ENCODE measurements around the gene MCEMP1. TPM values are rescaled to one million over a fixed set of nuclear protein-coding genes. Genes with fewer than 3 reads are reported as not detected.

Gene MCEMP1
- total RNA-seq, 3 donors from 2014 or later, result 1.0 to 2.4 TPM; not detected in 1

DNA sequence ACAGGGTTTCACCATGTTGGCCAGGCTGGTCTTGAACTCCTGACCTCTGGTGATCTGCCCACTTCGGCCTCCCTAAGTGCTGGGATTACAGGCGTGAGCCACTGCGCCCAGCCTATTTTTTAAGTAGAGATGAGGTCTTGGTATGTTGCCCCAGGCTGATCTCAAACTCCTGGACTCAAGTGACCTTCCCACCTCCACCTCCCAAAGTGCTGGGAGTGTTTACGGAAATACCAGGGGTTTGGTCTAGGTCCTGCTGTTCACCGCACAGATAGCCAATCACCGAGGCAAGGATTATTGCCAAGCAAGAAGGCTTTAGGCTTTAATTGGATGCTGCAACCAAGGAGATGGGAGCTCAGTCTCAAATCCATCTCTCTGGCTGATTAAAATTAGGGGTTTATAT is 43.5 kb downstream of the MCEMP1 start:
- intact Hi-C loops (cut with DNase I; ENCODE audit: low total_unique reads), result no loop called here
- Histone ChIP-seq H3K27me3 (no peaks in the 10 kb centered on the region), H3K4me1 (no peaks in the 10 kb centered on the region), H3K36me3 (no peaks in the 10 kb centered on the region), H3K4me3 (no peak overlapping the region), H3K27ac (no peak overlapping the region), H3K9me3 (peaks cover 6 to 7% of the 10 kb centered on the region in 2 donors)
- TF ChIP-seq, protein P1, sequence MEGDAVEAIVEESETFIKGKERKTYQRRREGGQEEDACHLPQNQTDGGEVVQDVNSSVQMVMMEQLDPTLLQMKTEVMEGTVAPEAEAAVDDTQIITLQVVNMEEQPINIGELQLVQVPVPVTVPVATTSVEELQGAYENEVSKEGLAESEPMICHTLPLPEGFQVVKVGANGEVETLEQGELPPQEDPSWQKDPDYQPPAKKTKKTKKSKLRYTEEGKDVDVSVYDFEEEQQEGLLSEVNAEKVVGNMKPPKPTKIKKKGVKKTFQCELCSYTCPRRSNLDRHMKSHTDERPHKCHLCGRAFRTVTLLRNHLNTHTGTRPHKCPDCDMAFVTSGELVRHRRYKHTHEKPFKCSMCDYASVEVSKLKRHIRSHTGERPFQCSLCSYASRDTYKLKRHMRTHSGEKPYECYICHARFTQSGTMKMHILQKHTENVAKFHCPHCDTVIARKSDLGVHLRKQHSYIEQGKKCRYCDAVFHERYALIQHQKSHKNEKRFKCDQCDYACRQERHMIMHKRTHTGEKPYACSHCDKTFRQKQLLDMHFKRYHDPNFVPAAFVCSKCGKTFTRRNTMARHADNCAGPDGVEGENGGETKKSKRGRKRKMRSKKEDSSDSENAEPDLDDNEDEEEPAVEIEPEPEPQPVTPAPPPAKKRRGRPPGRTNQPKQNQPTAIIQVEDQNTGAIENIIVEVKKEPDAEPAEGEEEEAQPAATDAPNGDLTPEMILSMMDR (IDR thresholded peaks at IDR 0.05), result no peak
- no peak for TF ChIP-seq POLR2A (IDR thresholded peaks at IDR 0.05)
- no peak for TF ChIP-seq POLR2AphosphoS5 (IDR thresholded peaks at IDR 0.05)
- DNase-seq (ENCODE audit: low spot score in 2 of 2), result no peak

DNA sequence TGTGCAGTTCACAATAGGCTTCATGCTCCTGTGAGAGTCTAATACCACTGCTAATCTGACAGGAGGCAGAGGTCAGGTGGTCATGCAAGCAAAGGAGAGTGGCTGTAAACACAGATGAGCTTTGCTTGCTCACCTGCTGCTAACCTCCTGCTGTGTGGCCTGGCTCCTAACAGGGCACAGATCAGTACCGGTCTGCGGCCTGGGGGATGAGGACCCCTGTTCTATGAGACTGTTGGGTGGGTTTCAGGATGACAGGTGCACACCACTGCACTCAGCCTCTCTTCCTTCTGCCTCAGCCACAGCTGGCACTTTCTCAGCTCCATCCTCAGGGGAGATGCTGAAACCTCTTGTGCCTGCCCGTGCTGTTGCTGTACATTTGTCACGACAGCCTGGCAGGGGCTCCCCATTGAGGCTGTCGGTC is 45.4 kb downstream of the MCEMP1 start:
- H3K4me1 ChIP-seq, result no peaks in the 10 kb centered on the region
- peaks cover 0 to 6% of the 10 kb centered on the region in 2 donors for H3K9me3 ChIP-seq
- no peak overlapping the region for H3K27ac ChIP-seq
- TF ChIP-seq, protein P1 (IDR thresholded peaks at IDR 0.05), result no peak
- TF ChIP-seq POLR2AphosphoS5 (IDR thresholded peaks at IDR 0.05) (no peak), POLR2A (IDR thresholded peaks at IDR 0.05) (no peak)
- intact Hi-C loops (cut with DNase I; ENCODE audit: low total_unique reads), result no loop called here
- no peak for DNase-seq (ENCODE audit: low spot score in 2 of 2)
- H3K4me3 ChIP-seq, result no peak overlapping the region
- H3K27me3 ChIP-seq, result peaks cover 0 to 2% of the 10 kb centered on the region in 2 donors
- H3K36me3 ChIP-seq, result no peaks in the 10 kb centered on the region

DNA sequence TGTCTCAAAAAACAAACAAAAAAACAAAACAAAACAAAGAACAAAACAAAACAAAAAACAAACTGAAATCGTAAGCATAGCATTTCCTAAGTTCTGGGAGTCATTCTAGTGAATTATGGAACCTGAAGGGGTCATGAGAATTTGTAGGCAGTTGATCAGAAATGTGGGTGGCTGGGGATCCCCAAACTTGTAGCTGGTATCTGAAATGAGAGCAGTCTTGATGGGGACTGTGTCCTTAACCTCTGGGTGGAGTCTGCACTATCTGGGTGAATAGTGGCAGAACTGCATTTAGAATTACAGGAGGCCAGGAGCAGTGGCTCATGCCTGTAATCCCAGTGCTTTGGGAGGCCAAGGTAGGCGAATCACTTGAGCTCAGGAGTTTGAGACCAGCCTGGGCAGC is 48.9 kb downstream of the MCEMP1 start:
- Histone ChIP-seq H3K27ac (no peak overlapping the region), H3K27me3 (peaks cover 5 to 37% of the 10 kb centered on the region in 2 donors), H3K36me3 (no peaks in the 10 kb centered on the region), H3K4me1 (no peaks in the 10 kb centered on the region), H3K4me3 (no peak overlapping the region), H3K9me3 (no peaks in the 10 kb centered on the region)
- TF ChIP-seq POLR2A (IDR thresholded peaks at IDR 0.05) (no peak), POLR2AphosphoS5 (IDR thresholded peaks at IDR 0.05) (no peak)
- TF ChIP-seq, protein P1 (IDR thresholded peaks at IDR 0.05), result no peak
- intact Hi-C loops (cut with DNase I; ENCODE audit: low total_unique reads), result no loop called here
- DNase-seq (ENCODE audit: low spot score in 2 of 2), result no peak

DNA sequence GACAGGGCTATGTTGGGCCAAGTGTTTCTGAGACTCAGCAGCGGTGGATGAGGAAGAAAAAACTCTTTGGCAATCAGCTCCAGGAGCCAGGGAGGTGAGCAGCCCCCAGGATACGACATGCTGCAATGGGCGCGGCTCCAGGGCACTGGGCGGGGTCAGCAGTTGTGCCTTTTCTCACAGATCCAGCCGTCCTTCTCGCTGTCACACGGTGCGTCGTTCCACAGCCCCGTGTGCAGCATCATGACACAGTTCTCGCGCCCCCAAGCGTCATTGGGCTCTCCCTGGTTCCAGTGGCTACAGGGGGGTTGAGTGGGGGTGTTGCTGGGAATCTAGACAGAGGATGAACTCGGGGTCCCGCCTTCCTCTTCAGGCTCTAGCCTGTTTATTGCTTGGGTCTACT is 52.3 kb downstream of the MCEMP1 start:
- intact Hi-C loops (cut with DNase I; ENCODE audit: low total_unique reads), result no loop called here
- H3K4me1 ChIP-seq, result no peaks in the 10 kb centered on the region
- DNase-seq (ENCODE audit: low spot score in 2 of 2), result no peak
- H3K36me3 ChIP-seq, result no peaks in the 10 kb centered on the region
- no peak for TF ChIP-seq POLR2A (IDR thresholded peaks at IDR 0.05)
- TF ChIP-seq POLR2AphosphoS5 (IDR thresholded peaks at IDR 0.05), result no peak
- TF ChIP-seq, protein P1 (IDR thresholded peaks at IDR 0.05), result no peak
- no peak overlapping the region for H3K4me3 ChIP-seq
- H3K27me3 ChIP-seq, result peaks cover 5 to 55% of the 10 kb centered on the region in 2 donors
- no peaks in the 10 kb centered on the region for H3K9me3 ChIP-seq
- no peak overlapping the region for H3K27ac ChIP-seq

Other genes starting within 250 kb of the MCEMP1 start
- 1 to 10 TPM; 5.4 to 9.8 (median 7.2) TPM for gene PEX11G, start 188.1 kb upstream of the MCEMP1 start, total RNA-seq
- 10 to 100 TPM; 34.0 to 65.3 (median 34.7) TPM for gene ZNF358, start 161.0 kb upstream of the MCEMP1 start, total RNA-seq
- gene MCOLN1, start 154.5 kb upstream of the MCEMP1 start, total RNA-seq, result 10 to 100 TPM; 11.5 to 35.2 (median 16.4) TPM
- gene PNPLA6, start 141.4 kb upstream of the MCEMP1 start, total RNA-seq, result 10 to 100 TPM; 35.8 to 56.4 (median 45.8) TPM
- 10 to 100 TPM in 1 of 3 donors, 1 to 10 TPM in 1, not detected in 1; 5.6 to 14.2 TPM for gene CAMSAP3, start 81.2 kb upstream of the MCEMP1 start, total RNA-seq
- gene XAB2, start 47.5 kb upstream of the MCEMP1 start, total RNA-seq, result 10 to 100 TPM; 41.3 to 49.0 (median 41.9) TPM
- 10 to 100 TPM; 23.7 to 40.4 (median 33.1) TPM for gene PET100, start 47.3 kb upstream of the MCEMP1 start, total RNA-seq
- 1 to 10 TPM in 2 of 3 donors, not detected in 1; 4.9 to 6.7 TPM for gene PCP2, start 43.4 kb upstream of the MCEMP1 start, total RNA-seq
- gene STXBP2, start 40.0 kb upstream of the MCEMP1 start, total RNA-seq, result 10 to 100 TPM; 15.4 to 55.3 (median 37.0) TPM
- gene RETN, start 8.0 kb upstream of the MCEMP1 start, total RNA-seq, result not detected
- 10 to 100 TPM; 34.7 to 84.0 (median 62.6) TPM for gene TRAPPC5, start 3.7 kb downstream of the MCEMP1 start, total RNA-seq
- gene FCER2, start 25.0 kb downstream of the MCEMP1 start, total RNA-seq, result under 1 TPM in 2 of 3 donors, not detected in 1; 0.29 to 0.48 TPM
- 1 to 10 TPM in 2 of 3 donors, not detected in 1; 1.3 to 3.7 TPM for gene CLEC4G, start 55.0 kb downstream of the MCEMP1 start, total RNA-seq
- gene CD209, start 70.4 kb downstream of the MCEMP1 start, total RNA-seq, result 1 to 10 TPM; 2.3 to 9.8 (median 2.6) TPM
- gene CLEC4M, start 86.2 kb downstream of the MCEMP1 start, total RNA-seq, result 1 to 10 TPM in 1 of 3 donors, not detected in 2; 1.3 TPM
- gene EVI5L, start 153.1 kb downstream of the MCEMP1 start, total RNA-seq, result 10 to 100 TPM in 1 of 3 donors, 1 to 10 TPM in 2; 7.5 to 12.5 (median 9.2) TPM
- 1 to 10 TPM in 1 of 3 donors, under 1 TPM in 1, not detected in 1; 0.59 to 2.0 TPM for gene PRR36, start 197.3 kb downstream of the MCEMP1 start, total RNA-seq
- 10 to 100 TPM in 1 of 3 donors, 1 to 10 TPM in 2; 1.4 to 15.1 (median 6.6) TPM for gene LRRC8E, start 211.4 kb downstream of the MCEMP1 start, total RNA-seq
- 10 to 100 TPM; 13.3 to 17.1 (median 13.8) TPM for gene MAP2K7, start 226.8 kb downstream of the MCEMP1 start, total RNA-seq
- gene TGFBR3L, start 237.7 kb downstream of the MCEMP1 start, total RNA-seq, result 1 to 10 TPM in 1 of 3 donors, not detected in 2; 2.3 TPM
- gene SNAPC2, start 243.2 kb downstream of the MCEMP1 start, total RNA-seq, result 10 to 100 TPM; 13.8 to 14.8 (median 13.8) TPM
- gene CTXN1, start 249.0 kb downstream of the MCEMP1 start, total RNA-seq, result 1 to 10 TPM in 2 of 3 donors, under 1 TPM in 1; 0.32 to 9.5 (median 5.6) TPM

Data from breast epithelium (tissue), 4 donors.